GM12801 (cell line): ENCODE data around the gene ARPC5L.

ENCODE experiments used
- CTCF ChIP-seq: IDR thresholded peaks from one replicate; pipeline ENCODE4 v1.5.1; 2011; ENCODE audit warnings: control low read depth; ENCODE audit not compliant: insufficient read length; ENCODE audit errors: extremely low read depth

Gene ARPC5L

GRCh38 chr9:124914753-124915405, 52.9 kb downstream of the ARPC5L start:
- TF ChIP-seq CTCF, result no peak
